Measurements from ENCODE around the gene ZNF444. TPM values are rescaled to one million over a fixed set of nuclear protein-coding genes. Genes with fewer than 3 reads are reported as not detected.

ZNF444 gene
- polyA plus RNA-seq, 5 donors: 30.5 to 62.6 (median 51.1) TPM

- peak in 1 of 2 donors; percentile 60 for DNase-seq
These were observed 20.5 kb upstream of the ZNF444 start for GRCh38 chr19:56120371-56121179.

- peak; percentile 99 for DNase-seq
These were observed 19.6 kb upstream of the ZNF444 start, which contains the start of gene ZNF787 for GRCh38 chr19:56121180-56122167. ZNF787 (minus strand) TSS chr19:56121295; CDS start chr19:56103217, 18,078 bp downstream.

- peak in 1 of 2 donors; percentile 42 for DNase-seq
These were observed 17.7 kb upstream of the ZNF444 start for GRCh38 chr19:56123266-56123891.

GRCh38 chr19:56124578-56124977, 16.5 kb upstream of the ZNF444 start:
- no peak for DNase-seq

- no peak for DNase-seq
These were observed 15.1 kb upstream of the ZNF444 start for GRCh38 chr19:56125806-56126590.

- no peak for DNase-seq
These were observed 13.9 kb upstream of the ZNF444 start for GRCh38 chr19:56126983-56127780.

GRCh38 chr19:56130006-56130405, 11.1 kb upstream of the ZNF444 start:
- peak in 1 of 2 donors; percentile 74 for DNase-seq

- no peak for DNase-seq
These were observed 9.4 kb upstream of the ZNF444 start for GRCh38 chr19:56131651-56132050.

- DNase-seq: no peak
These were observed 8.7 kb upstream of the ZNF444 start for GRCh38 chr19:56132316-56132822.

- no peak for DNase-seq
These were observed 7.0 kb upstream of the ZNF444 start for GRCh38 chr19:56133858-56134653.

- DNase-seq: no peak
These were observed 6.5 kb upstream of the ZNF444 start for GRCh38 chr19:56134654-56134921.

- no peak for DNase-seq
These were observed 4.7 kb upstream of the ZNF444 start for GRCh38 chr19:56136362-56136761.

- no peak for DNase-seq
These were observed 3.7 kb upstream of the ZNF444 start for GRCh38 chr19:56137405-56137804.

GRCh38 chr19:56138069-56138468, 3.0 kb upstream of the ZNF444 start:
- DNase-seq: no peak

- DNase-seq: no peak
These were observed 1.1 kb upstream of the ZNF444 start for GRCh38 chr19:56139847-56140582.

GRCh38 chr19:56141417-56141993, 418 bp downstream of the ZNF444 start:
- no peak for DNase-seq

- peak; percentile 68 to 72 for DNase-seq
These were observed 1.1 kb downstream of the ZNF444 start for GRCh38 chr19:56142087-56142787.
